ENCODE measurements around the gene SEC14L2.
"Not testable (repeated sequence)": the region's sequence is repeated elsewhere in the genome, so short reads cannot be mapped to it uniquely, and the experiment has no call there.

GRCh38 chr22:30451488-30451887 lies 54.7 kb downstream of the SEC14L2 start:
- not testable (repeated sequence) for TF ChIP-seq EZH2phosphoT487 (IDR thresholded peaks at IDR 0.05; ENCODE audit: insufficient read depth, low read depth); EZH2 (IDR thresholded peaks at IDR 0.05; ENCODE audit: insufficient read depth, poor library complexity, severe bottlenecking)
